Mammary epithelial cell (primary cell): ENCODE results near the gene VIM.

Experiments
- EZH2 ChIP-seq: IDR thresholded peaks from 2 replicates; pipeline ENCODE4 v1.6.1; 2012; ENCODE audit warnings: low read length, inconsistent platforms, borderline replicate concordance
- TF ChIP-seq, protein P1 (sequence below), 2 donors: IDR thresholded peaks in 1 of 2; conservative IDR thresholded peaks in 1 of 2; 2 replicates each; pipeline ENCODE4 v1.5.1; 2011 to 2012; ENCODE audit warnings: inconsistent platforms in 2 of 2, low read length in 2 of 2, mild to moderate bottlenecking in 2 of 2, control low read depth in 1 of 2, low read depth in 1 of 2; ENCODE audit not compliant: insufficient read depth in 1 of 2; ENCODE audit errors: extremely low read depth in 1 of 2

DNA sequence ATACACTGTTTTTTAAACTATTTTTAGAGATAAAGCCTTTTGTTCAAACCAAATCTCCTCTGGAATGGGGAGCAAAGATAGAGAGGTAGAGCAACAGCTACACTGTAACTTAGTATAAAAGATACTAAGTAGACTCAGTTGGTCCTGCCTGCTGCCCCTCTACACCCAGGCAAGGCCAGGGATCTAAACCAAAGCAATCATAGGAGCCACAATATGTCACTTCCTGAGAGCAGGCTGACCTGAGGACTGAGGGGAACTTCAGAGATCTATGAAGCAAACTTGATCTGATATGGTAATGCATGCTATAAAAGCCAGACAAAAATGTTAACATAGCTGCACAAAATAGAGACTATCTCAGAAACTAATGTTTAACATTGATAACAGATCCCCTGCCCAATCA, 19.6 kb upstream of the VIM start:
- TF ChIP-seq, protein P1, sequence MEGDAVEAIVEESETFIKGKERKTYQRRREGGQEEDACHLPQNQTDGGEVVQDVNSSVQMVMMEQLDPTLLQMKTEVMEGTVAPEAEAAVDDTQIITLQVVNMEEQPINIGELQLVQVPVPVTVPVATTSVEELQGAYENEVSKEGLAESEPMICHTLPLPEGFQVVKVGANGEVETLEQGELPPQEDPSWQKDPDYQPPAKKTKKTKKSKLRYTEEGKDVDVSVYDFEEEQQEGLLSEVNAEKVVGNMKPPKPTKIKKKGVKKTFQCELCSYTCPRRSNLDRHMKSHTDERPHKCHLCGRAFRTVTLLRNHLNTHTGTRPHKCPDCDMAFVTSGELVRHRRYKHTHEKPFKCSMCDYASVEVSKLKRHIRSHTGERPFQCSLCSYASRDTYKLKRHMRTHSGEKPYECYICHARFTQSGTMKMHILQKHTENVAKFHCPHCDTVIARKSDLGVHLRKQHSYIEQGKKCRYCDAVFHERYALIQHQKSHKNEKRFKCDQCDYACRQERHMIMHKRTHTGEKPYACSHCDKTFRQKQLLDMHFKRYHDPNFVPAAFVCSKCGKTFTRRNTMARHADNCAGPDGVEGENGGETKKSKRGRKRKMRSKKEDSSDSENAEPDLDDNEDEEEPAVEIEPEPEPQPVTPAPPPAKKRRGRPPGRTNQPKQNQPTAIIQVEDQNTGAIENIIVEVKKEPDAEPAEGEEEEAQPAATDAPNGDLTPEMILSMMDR (conservative IDR thresholded peaks at IDR 0.05 in 1 of 2, IDR thresholded peaks at IDR 0.05 in 1 of 2; ENCODE audit: extremely low read depth in 1 of 2, insufficient read depth in 1 of 2, low read depth in 1 of 2, low read length in 2 of 2) = no peak
- TF ChIP-seq EZH2 = no peak
